Panc1 (cell line): Measurements from ENCODE around the gene OST4. TPM values are rescaled to one million over a fixed set of nuclear protein-coding genes. Genes with fewer than 3 reads are reported as not detected.

Source experiments
- ATAC-seq: fragments of 200-7000 bp; cut with Tn5 transposase; 2 replicates; pipeline ENCODE4 v1.9.1; 2020; ENCODE audit warnings: mild to moderate bottlenecking, moderate library complexity
- BruUV-seq: library from RNA; stranded (reverse); fragments of 400-500 nt; replicated peaks from 2 replicates; lab custom pipeline; 2021; lab: Mats Ljungman, UMichigan
- CTCF ChIA-PET: fragments of 300-600 bp; sonication (Branson Sonifier 250); formaldehyde crosslinking; loops from one replicate; lab custom pipeline; 2022; ENCODE audit warnings: antibody characterized with exemption; lab: Charles Lee
- POLR2A ChIA-PET: fragments of 300-600 bp; sonication (Branson Sonifier 250); formaldehyde crosslinking; loops from one replicate; lab custom pipeline; 2022; ENCODE audit warnings: antibody characterized with exemption; lab: Charles Lee
- DNase-seq: peaks from one replicate; pipeline ENCODE4 v3.0.0-alpha.2; 2010; ENCODE audit warnings: low read depth, low spot score
- H3K27ac ChIP-seq: 2 replicates; pipeline ENCODE4 v1.5.1; 2011; ENCODE audit warnings: mild to moderate bottlenecking, low read length, inconsistent platforms
- H3K27me3 ChIP-seq: fragments of 200-500 bp; sonication (Bioruptor generic); 2 replicates; pipeline ENCODE4 v1.6.0; 2014; ENCODE audit warnings: low read length, inconsistent platforms; ENCODE audit not compliant: control insufficient read depth, insufficient read depth
- H3K36me3 ChIP-seq: fragments of 200-500 bp; sonication (Bioruptor generic); 2 replicates; pipeline ENCODE4 v1.5.1; 2014; ENCODE audit warnings: inconsistent platforms, mild to moderate bottlenecking, low read length, moderate library complexity; ENCODE audit not compliant: control insufficient read depth, insufficient read depth
- H3K4me1 ChIP-seq: 2 replicates; pipeline ENCODE4 v1.5.1; 2011; ENCODE audit warnings: inconsistent platforms, mild to moderate bottlenecking, low read length, moderate library complexity; ENCODE audit not compliant: control insufficient read depth, insufficient read depth
- H3K4me3 ChIP-seq, 2 experiments: 2 replicates each; pipeline ENCODE4 v1.5.1; 2011 to 2012; ENCODE audit warnings: low read depth in 2 of 2, low read length in 2 of 2, mild to moderate bottlenecking in 2 of 2, inconsistent platforms in 1 of 2, moderate library complexity in 1 of 2
- H3K9me3 ChIP-seq: fragments of 200-500 bp; sonication (Bioruptor generic); 2 replicates; pipeline ENCODE4 v1.5.1; 2014; ENCODE audit warnings: low read depth, mild to moderate bottlenecking, inconsistent platforms, low read length, moderate library complexity; ENCODE audit not compliant: control insufficient read depth, insufficient read depth
- CTCF ChIP-seq: fragments of 450-650 bp; IDR thresholded peaks from 2 replicates; pipeline ENCODE4 v1.5.1; 2017; ENCODE audit warnings: mild to moderate bottlenecking
- POLR2AphosphoS5 ChIP-seq: IDR thresholded peaks from 2 replicates; pipeline ENCODE4 v1.6.1; 2012; ENCODE audit warnings: mild to moderate bottlenecking, low read depth, low read length, moderate library complexity
- REST ChIP-seq, 2 experiments: IDR thresholded peaks; 2 replicates each; pipeline ENCODE4 v1.6.1; 2011 to 2012; ENCODE audit warnings: low read depth in 2 of 2, control low read depth in 1 of 2, low read length in 1 of 2, mild to moderate bottlenecking in 1 of 2, moderate library complexity in 1 of 2; ENCODE audit not compliant: insufficient read depth in 1 of 2
- SIN3A ChIP-seq: IDR thresholded peaks from 2 replicates; pipeline ENCODE4 v1.6.1; 2012; ENCODE audit warnings: low read depth, mild to moderate bottlenecking, low read length, moderate library complexity, borderline replicate concordance; ENCODE audit not compliant: insufficient read depth
- TCF7L2 ChIP-seq: IDR thresholded peaks from 2 replicates; pipeline ENCODE4 v1.6.1; 2011; ENCODE audit warnings: mild to moderate bottlenecking, low read depth, low read length, inconsistent platforms
- in situ Hi-C: cut with HindIII; loops from 2 replicates; pipeline ENCODE4 v1.10.0; 2016; ENCODE audit warnings: low sequenced_read_pairs, low pct_unique_long_range_greater_than_20kb
- intact Hi-C: fragments of 100-400 bp; cut with micrococcal nuclease; formaldehyde crosslinking; loops from one replicate; pipeline ENCODE4 v1.10.0; 2022; ENCODE audit not compliant: unreplicated experiment
- total RNA-seq: library from RNA; stranded (reverse); gene quantifications from one replicate; pipeline ENCODE4 v1.2.1, GENCODE V29; 2021; ENCODE audit not compliant: unreplicated experiment

The OST4 gene
- total RNA-seq, 1 experiment from 2014 or later = 219 TPM

- Histone ChIP-seq H3K27me3 (no peaks in the 10 kb centered on the region), H3K9me3 (no peaks in the 10 kb centered on the region), H3K36me3 (no peaks in the 10 kb centered on the region), H3K4me1 (peaks cover 15% of the 10 kb centered on the region), H3K27ac (no peak overlapping the region), H3K4me3 (no peak overlapping the region)
- DNase-seq (no peak), ATAC-seq (no peak)
- no peak for TF ChIP-seq TCF7L2
- no peak for TF ChIP-seq CTCF
- in situ Hi-C loops = no loop called here
- POLR2A ChIA-PET = no interaction called here
- BruUV-seq = no TSS peak
- intact Hi-C loops = no loop called here
- CTCF ChIA-PET = no interaction called here
Measured at GRCh38 chr2:27073782-27074181, 2.3 kb upstream of the OST4 start.

- in situ Hi-C loops (no loop called here), intact Hi-C loops (no loop called here)
- no peaks in the 10 kb centered on the region for H3K27me3 ChIP-seq
- BruUV-seq = no TSS peak
- H3K36me3 ChIP-seq = no peaks in the 10 kb centered on the region
- TF ChIP-seq POLR2AphosphoS5 (no peak), CTCF (no peak), REST (IDR thresholded peaks at IDR 0.05; ENCODE audit: insufficient read depth in 1 of 2, low read depth in 2 of 2, low read length in 1 of 2) (no peak), TCF7L2 (no peak), SIN3A (no peak)
- POLR2A ChIA-PET = interaction anchor here (0.7 kb wide), 1 partner anchor 107 kb away, joined by 3 read pairs; no protein-coding TSS in a partner anchor
- CTCF ChIA-PET = no interaction called here
- H3K4me3 ChIP-seq = no peak overlapping the region
- DNase-seq (no peak), ATAC-seq (no peak)
- H3K9me3 ChIP-seq = no peaks in the 10 kb centered on the region
- peaks cover 15% of the 10 kb centered on the region for H3K4me1 ChIP-seq
- no peak overlapping the region for H3K27ac ChIP-seq
Measured at GRCh38 chr2:27072920-27073319, 1.5 kb upstream of the OST4 start.
